GM19099 (cell line): ENCODE measurements around the gene CACNG6.

Experiments
- POLR2A ChIP-seq: IDR thresholded peaks from 3 replicates; pipeline ENCODE4 v1.6.1; 2011; ENCODE audit warnings: low read depth; ENCODE audit not compliant: insufficient read length; ENCODE audit errors: extremely low read depth

The CACNG6 gene

GRCh38 chr19:54011507-54012211 lies 20.2 kb downstream of the CACNG6 start:
- TF ChIP-seq POLR2A: no peak

- no peak for TF ChIP-seq POLR2A
These were observed 22.4 kb downstream of the CACNG6 start for GRCh38 chr19:54013866-54014265.

- TF ChIP-seq POLR2A: no peak
These were observed 23.6 kb downstream of the CACNG6 start for GRCh38 chr19:54014920-54015560.

- TF ChIP-seq POLR2A: no peak
These were observed 25.8 kb downstream of the CACNG6 start for GRCh38 chr19:54017261-54017660.

- no peak for TF ChIP-seq POLR2A
These were observed 29.9 kb downstream of the CACNG6 start for GRCh38 chr19:54021363-54021762.

GRCh38 chr19:54021932-54022331 lies 30.5 kb downstream of the CACNG6 start:
- no peak for TF ChIP-seq POLR2A

GRCh38 chr19:54023191-54023590 lies 31.8 kb downstream of the CACNG6 start:
- TF ChIP-seq POLR2A: no peak

- no peak for TF ChIP-seq POLR2A
These were observed 33.2 kb downstream of the CACNG6 start for GRCh38 chr19:54024660-54025059.

- no peak for TF ChIP-seq POLR2A
These were observed 35.2 kb downstream of the CACNG6 start for GRCh38 chr19:54026656-54027055.

- no peak for TF ChIP-seq POLR2A
These were observed 37.9 kb downstream of the CACNG6 start for GRCh38 chr19:54029301-54029700.

- no peak for TF ChIP-seq POLR2A
These were observed 38.6 kb downstream of the CACNG6 start for GRCh38 chr19:54029930-54030490.

GRCh38 chr19:54030895-54031586 lies 39.6 kb downstream of the CACNG6 start:
- TF ChIP-seq POLR2A: no peak

GRCh38 chr19:54035215-54036178 lies 44.1 kb downstream of the CACNG6 start:
- no peak for TF ChIP-seq POLR2A

GRCh38 chr19:54040003-54040402 lies 48.6 kb downstream of the CACNG6 start:
- TF ChIP-seq POLR2A: no peak

- no peak for TF ChIP-seq POLR2A
These were observed 50.7 kb downstream of the CACNG6 start for GRCh38 chr19:54041969-54042606.

GRCh38 chr19:54042989-54043388 lies 51.6 kb downstream of the CACNG6 start:
- no peak for TF ChIP-seq POLR2A
